NCI-H2171 treated with DMSO at 0.1 percent for 48 hours (cell line): ENCODE results near the gene REST.
"Not testable (repeated sequence)": the region's sequence is repeated elsewhere in the genome, so short reads cannot be mapped to it uniquely, and the experiment has no call there.

Experiments used
- DNase-seq: peaks from one replicate; lab custom pipeline; 2025; lab: John Stamatoyannopoulos, UW

The REST gene

DNA sequence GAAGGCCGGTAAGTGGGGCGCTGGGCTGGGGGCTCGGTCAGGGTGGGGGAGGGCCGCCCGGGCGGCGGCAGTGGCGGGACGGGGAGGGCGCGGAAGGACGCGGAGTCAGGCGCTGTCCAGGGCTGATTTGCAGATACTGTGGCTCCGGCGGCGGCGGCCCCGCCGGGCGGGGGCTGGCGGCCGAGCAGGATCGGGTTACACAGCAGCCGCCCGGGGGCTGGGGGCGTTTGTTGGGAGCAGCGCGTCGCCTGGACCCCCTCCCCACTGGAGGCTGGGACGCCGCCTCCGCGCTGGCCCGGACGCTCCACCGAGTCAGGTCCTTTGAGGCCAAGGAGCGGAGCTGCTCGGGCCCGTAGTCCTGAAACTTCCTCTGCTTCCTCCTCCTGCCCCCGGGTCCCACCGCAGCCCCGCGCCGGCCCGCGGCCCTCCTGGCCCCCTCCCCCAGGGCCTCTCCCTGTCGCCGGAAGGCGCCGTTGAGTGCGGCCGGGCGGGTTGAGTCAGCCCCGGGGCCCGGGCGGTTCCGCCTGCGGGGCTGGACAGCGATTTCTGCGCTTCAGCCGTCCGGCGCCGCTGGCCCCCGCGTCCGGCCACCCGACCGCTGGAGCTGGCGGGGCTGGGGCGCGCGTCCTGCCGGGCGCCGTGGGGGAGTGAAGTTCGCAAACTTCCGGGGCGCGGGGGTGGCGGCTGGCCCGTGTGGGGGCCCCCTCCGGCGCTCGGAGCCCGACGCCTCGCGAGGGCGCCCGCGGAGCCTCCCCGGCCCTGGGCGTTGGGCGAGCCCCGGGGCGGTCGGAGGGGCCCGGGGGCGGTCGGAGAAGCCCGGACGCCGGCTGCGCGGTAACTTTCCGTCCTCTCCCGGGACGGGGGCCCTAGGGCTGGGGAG is 746 bp downstream of the REST start:
- no peak for DNase-seq

DNA sequence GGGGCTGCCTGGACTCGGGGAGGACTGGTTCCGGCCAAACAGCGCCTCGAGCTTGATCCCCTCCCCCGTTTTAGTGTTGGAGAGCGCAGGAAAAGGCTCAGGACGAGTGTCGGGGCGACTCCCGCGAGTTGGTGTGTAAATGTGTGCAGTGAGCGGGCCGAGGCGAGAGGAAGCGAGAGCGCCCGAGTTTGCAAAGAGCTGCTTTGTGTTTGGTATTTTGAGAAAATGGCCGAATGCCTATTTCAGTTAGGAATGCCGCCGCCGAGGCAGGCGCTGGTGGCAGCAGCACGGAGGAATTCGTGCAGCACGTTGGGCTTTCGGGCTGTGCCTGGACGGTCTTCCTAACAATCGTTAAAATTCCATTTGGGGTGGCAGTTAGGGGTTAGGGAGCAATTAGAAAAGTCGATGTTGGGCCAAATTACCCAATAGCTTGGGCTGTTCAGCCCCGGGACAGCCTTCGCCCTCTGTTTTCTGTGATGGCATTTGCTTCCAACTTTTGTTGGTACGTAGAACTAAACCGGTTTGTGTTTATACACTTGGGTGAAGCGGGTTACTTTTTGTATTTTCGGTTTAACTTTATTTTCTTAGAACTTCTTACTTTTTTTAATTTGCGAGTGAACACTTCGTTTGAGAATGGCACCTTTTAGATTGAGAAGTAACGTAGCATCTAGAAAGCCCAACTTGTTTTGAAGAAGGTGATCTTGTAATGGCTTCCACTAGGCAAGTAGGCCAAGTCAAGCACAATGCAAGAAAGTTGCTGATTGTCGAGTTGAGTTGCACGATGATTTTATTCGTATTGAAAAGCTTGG is 1.6 kb downstream of the REST start:
- DNase-seq, result peak; percentile 10

DNA sequence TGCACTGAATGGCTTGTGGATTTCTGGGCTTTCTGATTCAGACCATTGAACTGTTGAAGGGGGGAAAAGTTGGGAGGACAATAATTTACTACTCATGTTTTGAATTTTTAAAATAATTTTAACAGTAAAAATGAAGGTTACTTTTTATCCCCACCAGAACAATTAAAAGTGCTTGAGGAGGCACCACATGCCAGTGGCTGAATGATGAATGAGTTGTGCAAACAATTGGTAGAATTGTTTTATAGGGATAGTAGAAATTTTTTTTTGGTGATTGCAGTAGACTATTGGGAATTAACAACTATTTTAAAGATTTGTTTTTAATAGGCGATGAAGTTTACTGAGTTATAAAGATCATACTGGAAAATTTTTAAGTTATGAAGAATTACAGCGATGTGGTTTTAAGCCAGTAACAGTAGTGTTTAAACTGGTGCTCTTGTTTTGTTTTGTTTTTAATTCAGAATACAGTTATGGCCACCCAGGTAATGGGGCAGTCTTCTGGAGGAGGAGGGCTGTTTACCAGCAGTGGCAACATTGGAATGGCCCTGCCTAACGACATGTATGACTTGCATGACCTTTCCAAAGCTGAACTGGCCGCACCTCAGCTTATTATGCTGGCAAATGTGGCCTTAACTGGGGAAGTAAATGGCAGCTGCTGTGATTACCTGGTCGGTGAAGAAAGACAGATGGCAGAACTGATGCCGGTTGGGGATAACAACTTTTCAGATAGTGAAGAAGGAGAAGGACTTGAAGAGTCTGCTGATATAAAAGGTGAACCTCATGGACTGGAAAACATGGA is 2.7 kb downstream of the REST start:
- no peak for DNase-seq

DNA sequence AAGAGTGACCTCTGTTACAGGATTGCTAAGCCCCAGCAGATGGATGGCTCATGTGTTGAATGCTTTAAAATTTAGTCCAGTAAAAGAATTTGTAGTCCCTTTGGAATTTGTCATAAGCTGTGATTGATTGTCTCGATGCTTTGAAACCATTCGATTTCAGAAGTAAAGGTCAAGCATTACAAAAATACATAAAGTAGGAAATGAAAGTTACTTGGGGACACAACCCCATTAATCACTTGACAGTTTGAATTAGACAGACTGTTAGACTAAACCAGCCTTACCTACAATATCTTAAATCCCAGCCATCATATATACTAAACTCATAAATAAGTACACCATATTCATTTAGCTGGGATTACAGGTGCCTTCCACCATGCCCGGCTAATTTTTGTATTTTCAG is 6.6 kb downstream of the REST start:
- DNase-seq, result no peak

DNA sequence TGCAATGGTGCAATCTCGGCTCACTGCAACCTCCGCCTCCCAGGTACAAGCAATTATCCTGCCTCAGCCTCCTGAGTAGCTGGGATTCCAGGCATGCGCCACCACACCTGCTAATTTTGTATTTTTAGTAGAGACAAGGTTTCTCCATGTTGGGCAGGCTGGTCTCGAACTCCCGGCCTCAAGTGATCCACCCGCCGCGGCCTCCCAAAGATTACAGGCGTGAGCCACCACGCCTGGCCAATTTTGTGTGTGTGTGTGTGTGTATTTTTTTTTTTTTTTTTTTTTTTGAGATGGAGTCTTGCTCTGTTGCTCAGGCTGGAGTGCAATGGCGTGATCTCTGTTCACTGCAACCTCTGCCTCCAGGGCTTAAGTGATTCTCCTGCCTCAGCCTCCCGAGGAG is 7.3 kb downstream of the REST start:
- DNase-seq, result not testable (repeated sequence)

DNA sequence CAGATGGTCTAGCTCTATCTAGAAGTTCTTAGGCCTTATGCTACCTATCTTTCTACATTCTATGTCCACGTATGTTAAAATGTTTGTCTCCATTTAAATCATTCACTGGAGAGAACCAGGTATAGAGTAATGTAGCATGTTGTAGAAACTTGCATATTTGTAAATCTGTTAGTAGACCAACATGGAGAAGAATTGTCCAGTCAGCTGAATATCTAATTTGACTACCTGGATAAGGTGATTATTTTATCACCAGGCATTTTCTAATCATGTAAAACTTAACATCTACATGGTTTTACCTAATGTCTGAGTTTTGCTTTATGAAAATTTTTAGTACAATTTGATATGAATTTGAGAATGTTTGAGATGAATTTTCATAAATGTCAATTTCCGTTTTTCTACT is 19.5 kb downstream of the REST start:
- no peak for DNase-seq

DNA sequence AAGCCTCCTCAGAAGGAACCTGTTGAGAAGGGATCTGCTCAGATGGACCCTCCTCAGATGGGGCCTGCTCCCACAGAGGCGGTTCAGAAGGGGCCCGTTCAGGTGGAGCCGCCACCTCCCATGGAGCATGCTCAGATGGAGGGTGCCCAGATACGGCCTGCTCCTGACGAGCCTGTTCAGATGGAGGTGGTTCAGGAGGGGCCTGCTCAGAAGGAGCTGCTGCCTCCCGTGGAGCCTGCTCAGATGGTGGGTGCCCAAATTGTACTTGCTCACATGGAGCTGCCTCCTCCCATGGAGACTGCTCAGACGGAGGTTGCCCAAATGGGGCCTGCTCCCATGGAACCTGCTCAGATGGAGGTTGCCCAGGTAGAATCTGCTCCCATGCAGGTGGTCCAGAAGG is 22.9 kb downstream of the REST start:
- no peak for DNase-seq

DNA sequence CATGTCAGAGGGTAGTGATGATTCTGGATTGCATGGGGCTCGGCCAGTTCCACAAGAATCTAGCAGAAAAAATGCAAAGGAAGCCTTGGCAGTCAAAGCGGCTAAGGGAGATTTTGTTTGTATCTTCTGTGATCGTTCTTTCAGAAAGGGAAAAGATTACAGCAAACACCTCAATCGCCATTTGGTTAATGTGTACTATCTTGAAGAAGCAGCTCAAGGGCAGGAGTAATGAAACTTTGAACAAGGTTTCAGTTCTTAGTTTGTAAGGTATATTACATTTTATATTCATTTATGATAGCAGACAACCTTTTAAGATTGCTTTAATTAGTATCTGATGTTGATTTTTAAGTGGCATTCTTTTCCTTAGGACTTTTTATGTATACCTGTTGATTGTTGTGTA is 24.2 kb downstream of the REST start:
- no peak for DNase-seq

DNA sequence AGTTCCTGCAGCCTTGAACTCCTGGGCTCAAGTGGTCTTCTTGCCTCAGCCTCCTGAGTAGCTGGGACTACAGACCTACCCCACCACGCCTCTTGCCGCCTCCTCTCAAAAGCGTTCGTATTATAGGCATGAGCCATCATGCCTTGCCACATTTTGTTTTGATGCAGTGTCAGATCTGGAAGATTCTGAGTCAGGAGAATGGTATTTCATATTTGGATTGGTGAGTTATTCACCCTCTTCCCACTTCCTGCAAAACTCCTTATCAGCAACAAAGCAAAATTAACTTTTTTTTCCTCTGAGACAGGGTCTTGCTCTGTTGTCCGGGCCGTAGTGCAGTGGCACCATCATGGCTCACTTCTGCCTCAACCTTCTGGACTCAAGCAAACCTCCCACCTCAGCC is 29.6 kb downstream of the REST start:
- no peak for DNase-seq

DNA sequence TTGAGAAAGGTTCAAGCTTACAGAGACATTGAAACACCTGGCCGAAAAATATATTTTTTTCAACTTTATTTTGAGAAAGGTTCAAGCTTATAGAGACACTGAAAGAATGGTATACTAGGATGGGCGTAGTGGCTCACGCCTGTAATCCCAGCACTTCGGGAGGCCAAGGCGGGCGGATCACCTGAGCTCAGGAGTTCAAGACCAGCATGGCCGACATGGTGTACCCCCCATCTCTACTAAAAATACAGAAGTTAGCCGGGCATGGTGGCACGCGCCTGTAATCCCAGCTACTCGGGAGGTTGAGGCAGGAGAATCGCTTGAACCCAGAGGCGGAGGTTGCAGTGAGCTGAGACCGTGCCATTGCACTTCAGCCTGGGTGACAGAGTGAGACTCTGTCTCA is 32.1 kb downstream of the REST start:
- not testable (repeated sequence) for DNase-seq

DNA sequence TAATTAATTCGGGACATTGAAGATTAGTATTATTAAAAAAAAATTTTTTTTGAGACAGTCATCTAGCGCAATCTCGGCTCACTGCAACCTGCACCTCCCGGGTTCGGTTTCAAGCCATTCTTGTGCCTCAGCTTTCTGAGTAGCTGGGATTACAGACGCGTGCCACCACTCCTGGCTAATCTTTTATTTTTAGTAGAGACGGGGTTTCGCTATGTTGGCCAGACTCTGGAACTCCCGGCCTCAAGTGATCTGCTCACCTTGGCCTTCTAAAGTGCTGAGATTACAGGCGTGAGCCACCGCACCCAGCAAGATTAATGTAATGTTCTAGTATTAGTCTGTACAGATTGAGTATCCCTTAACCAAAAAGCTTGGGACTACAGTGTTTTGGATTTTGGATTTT is 32.7 kb downstream of the REST start:
- DNase-seq, result no peak

DNA sequence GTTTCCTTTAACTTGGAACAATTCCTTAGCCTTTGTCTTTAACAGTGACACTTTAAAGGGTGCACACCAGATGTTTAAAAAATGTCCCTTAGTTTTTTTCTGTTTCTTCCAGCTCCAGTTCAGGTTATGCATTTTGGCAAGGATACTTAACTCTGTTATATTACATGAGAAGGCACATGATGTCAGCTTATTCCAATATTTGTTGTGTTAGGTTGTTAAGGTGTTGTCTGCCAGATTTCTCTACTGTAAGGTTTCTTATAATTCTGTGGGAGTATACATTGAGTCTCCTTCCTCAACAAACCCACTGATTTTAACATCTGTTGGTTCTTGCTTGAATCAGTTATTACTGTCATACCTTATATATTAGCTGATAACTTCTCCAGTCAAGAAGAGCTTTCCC is 33.3 kb downstream of the REST start:
- no peak for DNase-seq

DNA sequence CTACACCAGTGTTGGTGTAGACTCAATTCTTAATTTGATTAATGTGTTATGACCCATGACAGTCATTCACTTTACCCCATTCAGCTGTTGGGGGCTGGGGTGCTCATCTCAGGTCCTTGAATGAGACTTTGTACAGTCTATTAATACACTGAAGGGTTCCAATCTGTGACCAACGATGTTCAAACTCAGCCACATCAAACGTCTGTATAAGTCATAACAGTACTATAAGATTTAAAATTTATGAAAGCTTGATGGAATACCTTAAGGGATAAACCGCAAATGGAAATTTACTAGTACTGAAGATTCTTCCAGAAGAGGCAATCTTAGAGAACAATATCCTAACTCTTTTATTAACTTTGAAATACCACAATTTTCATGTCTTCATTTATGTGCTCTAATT is 33.7 kb downstream of the REST start:
- no peak for DNase-seq

DNA sequence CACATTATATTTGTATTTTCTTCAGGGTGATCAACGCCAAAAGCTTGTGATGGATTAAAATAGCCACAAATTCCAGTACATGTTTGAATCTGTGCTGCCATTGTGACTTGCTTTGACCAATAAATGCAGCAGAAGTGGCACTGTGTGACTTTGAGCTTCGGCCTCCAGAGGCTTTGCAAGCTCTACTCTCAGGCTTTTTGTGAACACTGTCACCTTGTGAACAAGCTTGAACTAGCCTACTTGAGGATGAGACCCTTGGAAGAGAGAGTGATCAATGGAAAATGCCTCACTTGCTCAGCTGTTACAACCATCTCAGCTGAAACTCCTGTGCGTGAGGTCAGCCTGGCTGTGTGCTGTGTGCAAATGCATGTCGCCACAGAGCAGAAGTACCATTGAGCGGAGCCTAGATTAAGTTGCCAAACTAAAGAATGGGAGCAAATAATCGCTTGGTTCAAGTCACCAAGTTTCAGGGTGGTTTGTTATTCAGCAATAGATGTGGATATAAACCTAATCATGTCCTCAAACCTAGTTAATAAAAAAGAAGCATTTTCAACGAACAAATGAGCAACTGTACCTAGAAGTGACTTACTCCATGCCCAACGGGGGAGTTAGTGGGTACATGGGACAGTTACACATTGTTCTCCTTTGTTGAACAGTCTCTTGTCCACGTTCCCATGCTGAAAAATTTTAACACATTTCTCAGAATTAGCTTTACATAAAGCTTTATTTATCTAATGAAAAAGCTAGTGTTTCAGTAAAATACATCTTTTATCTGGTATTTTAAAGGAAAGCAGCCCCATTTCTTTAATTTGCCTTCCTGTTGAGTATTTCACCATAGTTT is 46.2 kb downstream of the REST start:
- no peak for DNase-seq

DNA sequence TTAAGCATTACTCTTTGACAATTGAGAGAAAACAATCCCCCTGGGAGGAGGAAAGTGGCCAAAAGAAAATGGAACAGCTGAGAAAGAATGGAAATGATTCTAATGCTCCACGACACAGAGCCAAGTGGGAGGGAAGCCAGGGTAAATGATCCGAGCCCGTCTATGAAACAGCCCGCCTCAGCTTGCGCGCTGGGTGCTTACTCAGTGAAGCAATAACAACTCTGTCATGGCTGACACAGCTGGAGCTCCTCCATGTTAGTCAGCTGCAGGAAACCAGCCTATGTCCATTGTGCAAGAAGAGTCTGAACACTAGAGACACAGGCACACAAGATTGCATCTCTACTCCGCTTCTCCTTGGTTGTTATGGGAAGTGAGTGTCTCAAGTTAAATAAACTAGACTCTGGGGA is 50.4 kb downstream of the REST start:
- DNase-seq, result peak; percentile 35

DNA sequence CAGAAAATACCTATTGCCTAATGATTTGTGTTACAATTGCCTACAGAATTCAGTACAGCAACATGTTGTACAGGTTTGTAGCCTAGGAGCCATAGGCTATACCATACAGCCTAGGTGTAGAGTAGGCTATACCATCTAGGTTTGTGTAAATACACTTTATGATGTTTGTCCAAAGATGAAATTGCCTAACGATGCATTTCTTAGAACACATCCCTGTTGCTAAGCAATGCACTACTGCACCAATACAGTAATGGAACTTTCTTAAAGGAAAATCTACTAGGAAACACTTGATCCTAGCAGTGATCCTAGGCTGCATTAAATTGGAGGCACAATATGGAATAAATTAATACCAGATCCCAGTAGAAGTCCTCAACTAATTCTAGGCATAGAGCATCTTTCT is 51.4 kb downstream of the REST start:
- DNase-seq, result no peak

DNA sequence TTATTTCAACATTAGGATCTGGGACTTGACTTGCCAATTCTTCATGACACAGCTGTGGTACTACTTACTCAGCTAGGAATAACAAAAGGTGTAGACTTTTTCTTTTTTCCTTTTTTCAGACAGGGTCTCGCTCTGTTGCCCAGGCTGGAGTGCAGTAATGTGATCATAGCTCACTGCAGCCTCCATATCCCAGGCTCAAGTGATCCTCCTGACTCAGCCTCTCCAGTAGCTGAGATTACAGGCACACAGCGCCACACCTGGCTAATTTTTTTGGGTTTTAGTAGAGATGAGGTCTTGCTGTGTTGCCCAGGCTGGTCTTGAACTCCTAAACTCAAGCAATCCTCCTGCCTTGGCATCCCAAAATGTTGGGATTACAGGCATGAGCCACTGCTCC is 53.4 kb downstream of the REST start:
- DNase-seq, result no peak

DNA sequence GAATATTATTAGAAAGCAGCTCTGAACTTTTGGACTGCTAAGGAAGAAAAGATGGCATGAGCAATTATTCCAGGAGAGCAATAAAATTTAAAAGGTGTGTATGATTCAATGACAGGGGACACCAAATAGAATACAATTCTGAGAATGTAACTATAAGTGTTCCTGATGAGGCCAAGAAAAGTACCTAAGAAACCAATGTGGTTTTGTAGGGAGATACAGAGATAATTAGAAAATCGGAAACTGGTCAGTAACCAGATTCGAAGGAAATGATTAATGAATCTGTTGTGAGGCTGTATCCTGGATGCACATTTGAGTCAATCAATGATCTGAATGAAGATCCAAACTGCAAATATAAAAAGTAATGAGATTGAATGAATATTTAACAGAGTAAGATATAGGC is 63.7 kb downstream of the REST start:
- DNase-seq, result no peak

DNA sequence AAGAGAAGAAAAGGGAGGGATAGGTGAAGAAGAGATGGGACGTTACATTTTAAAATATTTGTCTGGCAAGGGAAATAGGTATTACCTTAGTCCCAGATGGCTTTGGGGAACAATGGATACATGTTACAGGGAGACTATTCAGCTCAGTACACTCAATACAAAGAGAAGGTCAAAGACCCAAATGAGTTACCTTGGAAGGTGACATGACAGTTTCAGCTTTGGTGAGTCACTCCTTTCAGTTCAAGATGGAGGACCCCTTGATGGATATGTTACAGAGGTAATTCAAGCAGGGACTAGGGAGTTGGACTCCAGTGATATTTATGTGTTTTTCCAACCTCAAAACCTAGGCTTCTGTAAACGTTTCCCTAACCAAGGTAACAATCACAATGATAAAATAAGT is 64.7 kb downstream of the REST start:
- no peak for DNase-seq

DNA sequence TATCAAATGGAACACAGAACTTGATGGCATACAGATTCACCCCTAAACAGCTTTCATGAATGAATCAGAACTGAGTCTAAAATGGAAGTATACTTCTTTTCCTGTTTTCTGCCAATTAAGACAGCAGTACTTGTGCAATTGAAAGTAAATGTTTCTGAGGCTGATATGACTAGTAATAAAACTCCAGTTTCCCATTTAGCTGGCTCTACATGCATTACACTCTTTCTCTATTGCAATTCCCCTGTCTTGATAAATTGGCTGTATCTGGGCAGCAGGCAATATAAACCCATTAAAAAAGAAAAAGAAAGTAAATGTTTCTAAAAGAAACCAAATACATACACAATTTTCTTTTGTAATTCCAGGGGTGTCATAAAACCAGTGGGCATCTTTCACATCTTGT is 65.1 kb downstream of the REST start:
- no peak for DNase-seq

DNA sequence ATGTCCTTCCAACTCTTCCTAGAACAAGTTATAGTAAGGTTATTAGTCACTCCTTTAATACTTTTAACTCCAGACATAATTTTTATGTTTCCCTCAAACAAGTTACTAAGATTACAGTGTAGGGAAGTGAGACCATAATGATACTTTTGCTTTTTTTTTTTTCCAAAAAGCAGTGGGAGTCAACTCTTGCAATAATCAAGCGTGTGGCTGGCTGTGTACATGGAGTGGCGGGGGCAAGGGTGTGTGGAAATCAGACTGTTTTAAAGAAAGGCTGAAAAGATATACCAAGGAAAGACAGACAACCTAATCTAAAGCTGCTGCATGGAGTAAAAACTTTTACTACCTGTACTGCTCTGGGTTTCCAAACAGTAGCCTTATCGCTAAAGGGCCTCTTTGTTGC is 65.6 kb downstream of the REST start:
- no peak for DNase-seq
